NCI-H2227 (cell line): ENCODE data around the gene CYP2B6.
"Not testable (repeated sequence)": the region's sequence is repeated elsewhere in the genome, so short reads cannot be mapped to it uniquely, and the experiment has no call there.

ENCODE experiments used
- DNase-seq: peaks from one replicate; lab custom pipeline; 2025; ENCODE audit not compliant: unreplicated experiment; lab: John Stamatoyannopoulos, UW

Gene CYP2B6

DNA sequence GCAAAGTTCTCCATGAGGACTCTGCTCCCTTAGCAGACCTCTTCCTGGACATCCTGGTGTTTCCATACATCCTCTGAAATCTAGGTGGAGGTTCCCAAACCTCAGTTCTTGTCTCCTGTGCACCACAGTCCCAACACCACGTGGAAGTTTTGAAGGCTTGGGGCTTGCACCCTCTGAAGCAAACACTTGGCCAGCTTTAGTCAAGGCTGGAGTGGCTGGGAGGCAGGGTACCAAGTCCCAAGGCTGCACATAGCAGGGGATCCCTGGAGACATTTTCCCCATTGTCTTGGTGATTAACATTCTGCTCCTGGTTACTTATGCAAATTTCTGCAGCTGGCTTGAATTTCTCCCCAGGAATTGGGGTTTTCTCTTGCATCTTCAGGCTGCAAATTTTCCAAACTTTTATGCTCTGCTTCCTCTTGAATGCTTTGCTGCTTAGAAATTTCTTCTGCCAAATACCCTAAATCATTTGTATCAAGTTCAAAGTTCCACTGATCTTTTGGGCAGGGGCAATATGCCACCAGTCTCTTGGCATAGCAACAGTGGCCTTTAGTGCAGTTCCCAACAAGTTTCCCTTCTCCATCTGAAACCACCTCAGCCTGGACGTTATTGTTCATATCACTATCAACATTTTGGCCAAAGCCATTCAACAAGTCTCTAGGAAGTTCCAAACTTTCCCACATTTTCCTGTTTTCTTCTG is 10.2 kb upstream of the CYP2B6 start:
- DNase-seq = not testable (repeated sequence)

GRCh38 chr19:40981591-40981990 is 9.5 kb upstream of the CYP2B6 start:
- DNase-seq = no peak

- DNase-seq = no peak
These were observed 8.4 kb upstream of the CYP2B6 start for GRCh38 chr19:40982594-40983101.

- no peak for DNase-seq
These were observed 1.6 kb upstream of the CYP2B6 start for GRCh38 chr19:40989453-40989852.

DNA sequence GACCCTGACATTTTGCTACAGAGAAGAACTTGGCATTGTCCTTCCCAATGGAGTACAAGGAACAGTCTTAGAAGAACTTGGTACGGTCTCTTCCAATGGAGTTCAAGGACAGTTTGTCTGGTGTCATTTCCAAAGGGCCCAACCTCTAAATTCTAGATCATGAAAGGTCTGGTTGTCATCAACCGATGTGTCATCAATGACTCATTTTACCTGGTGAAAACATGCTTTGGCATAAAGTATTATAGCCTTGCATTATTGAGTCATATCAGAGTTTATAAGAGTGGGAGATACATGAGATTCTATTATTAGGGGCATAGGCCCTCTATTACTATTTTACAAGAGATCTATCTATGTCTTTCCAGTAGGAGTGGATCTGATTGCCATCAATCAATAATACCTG is 4.3 kb downstream of the CYP2B6 start:
- DNase-seq = no peak

- DNase-seq = not testable (repeated sequence)
These were observed 7.9 kb downstream of the CYP2B6 start for GRCh38 chr19:40999018-40999417.

DNA sequence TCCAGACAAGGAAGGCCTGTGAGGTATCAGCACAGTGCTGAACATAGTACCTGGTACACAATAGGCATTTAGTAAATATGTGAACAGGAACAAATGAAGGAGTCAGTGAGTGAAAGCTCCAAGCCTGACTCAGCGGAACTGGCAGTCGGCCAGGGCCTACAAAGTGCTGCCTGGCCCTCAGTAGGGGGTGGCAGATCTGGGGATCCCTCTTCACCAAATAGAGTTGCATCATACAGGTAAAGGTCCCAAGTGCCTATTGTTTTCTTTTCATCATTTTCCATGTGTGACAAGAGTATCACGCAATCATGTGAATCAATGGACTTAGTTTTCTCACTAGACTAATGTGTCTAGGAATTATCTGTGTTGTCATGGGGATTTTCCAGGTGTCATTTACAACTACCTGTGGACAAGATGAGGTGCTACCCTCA is 9.2 kb downstream of the CYP2B6 start:
- DNase-seq = no peak

GRCh38 chr19:41001243-41001971 is 10.3 kb downstream of the CYP2B6 start:
- DNase-seq = no peak

- not testable (repeated sequence) for DNase-seq
These were observed 12.6 kb downstream of the CYP2B6 start for GRCh38 chr19:41003656-41004055.

- no peak for DNase-seq
These were observed 18.7 kb downstream of the CYP2B6 start for GRCh38 chr19:41009700-41010235.

- no peak for DNase-seq
These were observed 22.3 kb downstream of the CYP2B6 start for GRCh38 chr19:41013359-41013758.

DNA sequence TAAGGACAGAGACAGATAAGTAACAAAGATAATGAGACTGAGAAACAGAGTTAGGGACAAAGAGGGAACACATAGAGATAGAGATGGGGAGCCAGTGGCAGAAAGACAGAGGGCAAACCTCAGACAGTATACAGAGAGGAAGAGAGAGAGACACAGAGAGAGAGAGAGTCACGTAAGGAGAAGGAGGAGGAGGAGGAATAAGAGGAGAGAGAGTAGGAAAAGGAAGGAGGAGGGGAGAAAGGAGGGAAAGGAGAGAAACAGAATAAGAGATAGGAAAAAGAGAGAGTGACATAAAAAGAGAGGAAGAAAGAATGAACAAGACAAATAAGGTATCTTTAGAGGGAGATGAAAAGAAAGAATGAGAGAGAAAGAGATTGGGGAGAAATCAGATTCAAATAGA is 23.6 kb downstream of the CYP2B6 start:
- DNase-seq = no peak

GRCh38 chr19:41016488-41017071 is 25.5 kb downstream of the CYP2B6 start:
- no peak for DNase-seq

DNA sequence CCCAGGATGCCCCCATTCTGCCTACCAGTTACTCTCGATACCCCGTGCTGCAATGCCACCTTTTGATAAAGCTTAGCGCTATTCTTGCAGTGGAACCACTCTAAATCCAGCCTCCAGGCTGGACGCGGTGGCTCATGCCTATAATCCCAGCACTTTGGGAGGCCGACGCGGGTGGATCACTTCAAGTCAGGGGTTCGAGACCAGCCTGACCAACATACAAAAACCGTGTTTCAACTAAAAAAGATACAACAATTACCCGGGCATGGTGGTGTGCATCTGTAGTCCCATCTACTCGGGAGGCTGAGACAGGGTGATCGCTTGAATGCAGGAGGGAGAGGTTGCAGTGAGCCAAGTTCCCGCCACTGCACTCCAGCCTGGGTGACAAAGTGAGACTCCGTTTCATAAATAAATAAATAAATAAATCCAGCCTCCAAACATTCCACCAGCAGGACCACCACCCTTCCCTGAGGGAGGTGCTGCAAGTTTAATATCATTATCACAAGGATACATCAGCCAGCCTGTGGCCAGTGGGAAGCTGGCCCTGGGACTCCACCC is 27.7 kb downstream of the CYP2B6 start:
- no peak for DNase-seq

- DNase-seq = no peak
These were observed 28.3 kb downstream of the CYP2B6 start for GRCh38 chr19:41019346-41019745.

DNA sequence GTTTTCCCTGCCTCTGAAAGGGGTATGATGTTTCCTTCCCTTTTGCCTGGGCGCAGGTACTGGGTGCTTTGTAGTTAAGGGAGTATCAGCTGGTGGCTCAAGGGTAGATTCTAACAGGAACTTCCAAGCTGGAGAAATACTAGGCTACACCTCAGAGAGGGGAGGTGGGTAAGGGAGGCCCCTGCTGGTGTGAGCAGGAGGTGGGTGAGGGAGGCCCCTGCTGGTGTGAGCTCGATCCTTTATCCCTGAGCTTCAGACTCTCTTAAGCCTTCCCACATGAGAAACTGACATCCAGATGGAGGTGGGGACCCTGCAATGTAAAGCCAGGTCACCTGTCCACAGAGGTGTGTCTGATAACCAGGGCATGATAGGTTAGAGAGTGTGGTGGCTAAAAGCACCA is 32.1 kb downstream of the CYP2B6 start:
- DNase-seq = no peak

DNA sequence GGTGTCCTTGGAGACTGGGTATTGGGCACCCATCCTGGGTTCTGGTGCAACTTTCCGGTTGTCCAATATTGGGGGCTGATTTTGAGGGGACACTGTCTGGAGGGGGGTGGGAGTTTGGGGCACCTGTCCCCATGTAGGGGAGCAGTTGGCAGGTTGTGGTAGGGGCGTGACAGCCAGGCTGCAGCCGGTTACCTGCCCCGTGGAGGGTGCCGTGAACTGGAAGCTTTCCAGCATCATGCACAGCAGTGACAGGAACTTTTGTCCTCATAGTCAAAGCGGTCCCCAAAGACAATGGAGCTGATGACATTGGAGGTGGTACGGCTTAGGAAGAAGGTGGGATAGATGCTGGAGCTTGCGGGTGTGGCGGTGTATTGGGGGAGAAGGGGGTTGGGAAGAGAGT is 34.3 kb downstream of the CYP2B6 start:
- DNase-seq = no peak

- DNase-seq = no peak
These were observed 34.8 kb downstream of the CYP2B6 start for GRCh38 chr19:41025871-41026270.

DNA sequence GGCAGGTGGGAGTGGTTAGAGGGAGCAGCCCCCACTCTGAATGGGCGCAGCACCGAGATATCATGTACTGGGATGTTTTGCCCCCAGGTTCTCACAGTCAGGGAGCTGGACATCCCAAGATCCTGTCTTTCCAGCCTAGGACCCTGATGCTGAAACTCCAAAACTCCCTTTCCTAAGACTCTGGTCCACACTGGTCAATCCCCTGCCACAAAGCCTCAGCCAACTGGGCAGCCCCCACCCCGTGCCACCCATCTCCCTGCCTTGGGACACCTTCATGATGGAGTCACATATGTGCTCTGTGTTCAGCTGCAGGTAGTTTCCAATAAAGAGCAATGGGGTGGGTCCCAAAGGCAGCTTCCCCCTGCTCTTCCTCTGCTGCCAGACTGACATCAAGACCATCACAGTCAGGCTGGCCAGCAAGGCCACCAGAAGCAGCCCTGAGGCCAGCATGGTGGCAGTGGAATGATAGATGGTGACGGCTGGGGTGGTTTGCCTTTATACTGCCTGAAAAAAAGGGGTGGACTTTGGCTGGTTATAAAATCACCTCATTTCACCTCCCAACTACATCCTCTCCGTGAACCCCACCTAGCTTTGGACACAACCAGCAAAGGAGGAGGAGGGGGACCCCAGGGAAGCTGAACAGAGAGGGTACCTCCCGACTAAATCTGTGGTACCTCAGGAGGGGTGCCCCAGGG is 36.3 kb downstream of the CYP2B6 start:
- DNase-seq = no peak

DNA sequence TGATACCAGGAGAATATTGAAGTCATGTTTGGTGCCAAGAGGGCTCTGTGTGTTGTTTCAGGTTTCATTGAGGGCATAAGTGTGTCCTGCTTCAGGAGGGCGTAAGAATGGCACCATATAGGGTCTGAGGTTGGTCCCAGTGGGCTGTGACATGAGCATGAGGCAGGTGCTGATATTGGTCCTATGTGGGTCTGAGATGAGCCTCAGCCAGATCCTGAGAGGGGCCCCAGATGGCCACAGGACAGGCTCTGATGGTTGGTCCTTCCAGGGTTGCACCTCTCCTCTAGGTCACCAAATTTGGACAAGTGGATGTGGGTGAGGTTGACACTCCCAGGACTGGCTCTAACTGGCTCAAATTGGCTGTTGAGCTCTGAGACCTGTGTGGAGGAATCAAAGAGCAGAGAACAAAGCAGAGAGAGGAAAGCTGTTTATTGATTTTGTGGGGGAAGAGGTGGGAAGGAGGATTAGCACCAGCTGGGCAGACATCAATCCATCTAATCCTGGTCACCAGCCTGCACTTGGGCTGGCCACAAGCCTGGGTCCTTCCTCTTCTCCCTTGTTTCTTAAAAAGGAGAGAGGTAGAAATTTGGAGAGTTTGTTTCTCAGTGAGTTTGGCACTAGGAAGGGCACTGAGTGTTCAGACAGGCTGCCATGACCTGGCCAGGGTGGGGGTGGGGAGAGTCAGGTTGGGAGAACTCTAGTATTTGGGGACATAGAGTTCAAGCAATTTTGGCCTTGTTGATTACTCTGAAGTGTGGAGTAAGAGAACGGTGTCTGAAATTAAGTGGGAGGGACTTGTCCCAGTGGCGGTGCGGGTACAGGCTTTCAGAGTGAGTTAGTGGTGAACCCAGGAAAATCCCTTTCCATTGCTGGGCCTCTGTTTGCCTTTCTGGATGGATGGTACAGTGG is 38.7 kb downstream of the CYP2B6 start:
- no peak for DNase-seq
